ENCODE results near the gene NOA1. TPM values are rescaled to one million over a fixed set of nuclear protein-coding genes. Genes with fewer than 3 reads are reported as not detected.

The NOA1 gene
- total RNA-seq, result 16.5 TPM

DNA sequence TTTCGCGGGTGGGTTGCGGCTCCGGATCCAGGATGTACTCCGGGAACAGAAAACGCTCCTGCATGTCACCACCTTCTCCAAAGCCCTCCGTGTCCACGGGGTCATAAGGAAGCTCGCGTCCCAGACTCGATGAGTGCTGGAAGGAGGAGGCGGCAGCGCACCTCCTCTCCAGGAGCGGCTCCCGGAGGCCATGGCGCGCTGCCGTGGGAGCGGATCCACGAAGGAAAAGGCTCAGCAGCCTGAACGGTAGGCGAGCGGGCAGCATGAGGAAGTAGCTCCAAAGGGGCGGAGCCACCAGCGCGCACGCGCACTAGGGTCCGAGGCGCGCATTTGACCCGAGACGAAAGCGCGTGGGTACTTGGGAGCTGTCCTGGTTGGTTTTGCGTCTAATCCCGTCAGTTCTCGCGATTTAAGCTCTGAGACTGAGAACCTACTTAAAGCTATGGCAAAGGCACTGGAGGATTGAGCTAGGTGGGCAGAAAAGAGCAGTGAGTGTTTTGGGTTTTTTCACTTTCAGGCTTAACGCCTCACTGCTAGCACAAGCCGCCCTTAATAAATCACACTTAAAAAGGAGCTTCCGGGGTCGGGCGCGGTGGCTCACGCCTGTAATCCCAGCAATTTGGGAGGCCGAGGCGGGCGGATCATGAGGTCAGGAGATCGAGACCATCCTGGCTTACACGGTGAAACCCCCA is at the start of gene NOA1:
NOA1 (minus strand) TSS at position 286 of the 692 bp plus-strand sequence; CDS start at position 265, 21 bp downstream.
- DNase-seq, result peak; percentile 99

DNA sequence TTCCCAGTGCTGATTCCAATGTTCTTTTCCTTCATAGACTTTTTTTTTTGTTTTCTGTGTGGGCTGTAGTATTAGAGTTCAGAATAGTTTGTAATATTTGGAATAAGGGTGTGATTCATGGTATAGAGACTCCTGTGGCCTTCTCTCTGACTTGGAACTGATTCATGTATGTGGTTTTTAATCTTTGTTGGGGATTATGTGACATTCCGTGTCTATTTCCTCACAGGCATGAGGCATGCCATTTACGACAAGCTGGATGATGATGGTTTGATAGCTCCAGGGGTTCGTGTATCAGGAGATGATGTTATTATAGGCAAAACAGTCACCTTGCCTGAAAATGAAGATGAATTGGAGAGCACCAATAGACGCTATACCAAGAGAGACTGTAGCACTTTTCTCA is 45.7 kb upstream of the NOA1 start:
- DNase-seq, result no peak

DNA sequence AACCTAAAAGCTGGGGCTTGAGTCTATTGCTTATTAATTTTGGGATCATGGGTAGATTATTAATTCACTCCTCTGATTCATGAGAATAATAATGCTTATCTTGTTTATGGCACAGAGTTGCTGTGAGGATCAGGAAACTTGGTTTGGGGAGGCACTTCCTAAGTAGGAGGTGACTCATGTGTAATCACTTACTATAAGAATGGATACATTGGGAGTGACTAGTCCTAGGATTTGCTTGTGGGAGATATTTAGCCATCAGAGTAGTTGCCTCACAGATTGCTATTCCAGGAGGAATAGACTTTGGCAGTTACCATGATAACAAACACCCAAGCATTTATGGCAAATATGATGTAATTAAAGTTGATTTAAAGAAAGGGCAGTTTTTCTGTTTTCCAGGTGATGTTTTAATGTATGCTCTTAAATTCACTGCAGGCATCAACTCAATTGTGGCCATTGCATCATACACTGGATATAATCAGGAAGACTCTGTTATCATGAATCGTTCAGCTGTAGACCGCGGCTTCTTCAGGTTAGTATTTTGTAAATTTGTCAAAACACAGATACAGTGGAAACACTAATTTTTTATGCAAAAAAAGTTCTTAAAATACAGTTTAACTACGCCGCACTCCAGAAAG is 43.2 kb upstream of the NOA1 start:
- no peak for DNase-seq

DNA sequence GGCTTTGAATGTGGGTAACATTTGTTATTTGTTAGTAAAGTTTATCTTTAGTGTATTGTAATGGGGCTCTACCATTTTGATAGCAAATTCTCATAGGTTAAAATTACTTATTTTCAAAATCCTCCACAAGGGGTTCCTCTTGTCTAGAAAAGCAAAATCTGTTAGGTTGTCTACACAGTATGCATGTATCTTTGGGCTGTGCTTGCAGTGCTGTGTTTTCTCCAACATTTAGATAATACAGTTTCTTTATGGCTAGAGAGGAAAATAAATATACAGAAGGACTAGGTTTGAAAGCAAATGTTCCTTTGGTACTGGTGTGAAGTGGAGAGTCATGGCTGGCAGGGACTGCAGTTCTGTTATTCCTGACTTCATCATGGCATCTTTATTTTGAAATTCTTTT is 41.6 kb upstream of the NOA1 start:
- DNase-seq, result no peak

DNA sequence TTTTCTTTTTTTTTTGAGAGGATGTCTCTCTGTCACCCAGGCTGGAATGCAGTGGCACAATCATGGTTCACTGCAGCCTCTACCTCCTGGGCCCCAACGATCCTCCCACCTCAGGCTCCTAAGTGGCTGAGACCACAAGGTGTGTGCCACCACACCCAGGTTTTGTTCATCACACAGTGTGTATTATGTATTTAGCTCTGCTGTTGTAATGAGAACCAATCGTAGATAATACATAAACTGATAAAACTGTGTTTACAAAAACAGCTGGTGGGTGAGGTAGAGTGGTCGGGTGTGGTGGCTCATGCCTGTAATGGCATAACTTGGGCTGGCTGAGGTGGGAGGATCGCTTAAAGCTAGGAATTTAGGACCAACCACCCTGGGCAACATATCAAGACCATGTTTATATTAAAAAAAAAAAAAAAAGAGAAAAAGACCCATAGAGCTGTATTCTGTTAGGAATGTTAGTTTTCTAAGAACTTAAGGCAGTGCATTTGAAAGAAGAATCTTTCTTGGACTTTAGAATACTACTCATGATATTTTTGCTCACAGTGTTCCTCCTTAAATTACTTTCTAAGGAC is 36.2 kb upstream of the NOA1 start:
- DNase-seq, result no peak

DNA sequence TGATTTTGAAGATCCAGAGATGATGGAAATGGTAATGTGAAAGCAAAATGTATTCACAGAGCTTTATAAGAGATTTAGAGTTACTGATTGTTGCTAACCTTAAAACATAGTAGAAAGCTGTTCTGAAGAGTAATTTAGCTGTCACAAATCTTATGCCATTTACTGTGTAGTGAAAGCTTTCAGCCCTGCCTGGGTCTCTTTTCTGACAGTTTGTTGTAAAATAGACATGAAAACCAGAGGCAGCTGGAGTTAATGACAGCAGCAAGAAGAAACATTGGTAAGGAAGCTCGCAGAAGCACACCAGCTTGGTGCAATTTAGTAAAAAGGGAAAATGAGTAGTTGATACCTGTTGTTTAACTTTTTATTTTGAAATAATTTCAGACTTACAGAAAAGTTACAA is 22.3 kb upstream of the NOA1 start:
- DNase-seq, result no peak

DNA sequence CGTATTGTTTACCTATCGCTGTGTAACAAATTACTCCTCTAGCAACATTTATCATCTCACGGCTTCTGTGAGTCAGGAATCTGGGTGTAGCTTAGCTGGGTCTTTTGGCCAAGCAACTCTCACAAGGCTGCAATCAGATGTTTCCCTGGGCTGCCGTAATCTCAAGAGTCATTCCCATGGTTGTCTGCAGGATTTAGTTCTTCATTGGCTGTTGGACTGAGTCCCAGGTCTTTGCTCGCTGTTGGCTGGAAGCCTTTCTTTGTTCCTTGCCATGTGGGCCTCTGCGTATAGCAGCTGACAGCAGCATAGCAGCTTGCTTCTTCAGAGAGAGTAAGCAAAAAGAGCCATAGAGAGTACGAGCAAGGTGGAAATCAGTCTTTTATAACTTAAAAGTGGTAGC is 18.1 kb upstream of the NOA1 start:
- DNase-seq, result peak; percentile 96

DNA sequence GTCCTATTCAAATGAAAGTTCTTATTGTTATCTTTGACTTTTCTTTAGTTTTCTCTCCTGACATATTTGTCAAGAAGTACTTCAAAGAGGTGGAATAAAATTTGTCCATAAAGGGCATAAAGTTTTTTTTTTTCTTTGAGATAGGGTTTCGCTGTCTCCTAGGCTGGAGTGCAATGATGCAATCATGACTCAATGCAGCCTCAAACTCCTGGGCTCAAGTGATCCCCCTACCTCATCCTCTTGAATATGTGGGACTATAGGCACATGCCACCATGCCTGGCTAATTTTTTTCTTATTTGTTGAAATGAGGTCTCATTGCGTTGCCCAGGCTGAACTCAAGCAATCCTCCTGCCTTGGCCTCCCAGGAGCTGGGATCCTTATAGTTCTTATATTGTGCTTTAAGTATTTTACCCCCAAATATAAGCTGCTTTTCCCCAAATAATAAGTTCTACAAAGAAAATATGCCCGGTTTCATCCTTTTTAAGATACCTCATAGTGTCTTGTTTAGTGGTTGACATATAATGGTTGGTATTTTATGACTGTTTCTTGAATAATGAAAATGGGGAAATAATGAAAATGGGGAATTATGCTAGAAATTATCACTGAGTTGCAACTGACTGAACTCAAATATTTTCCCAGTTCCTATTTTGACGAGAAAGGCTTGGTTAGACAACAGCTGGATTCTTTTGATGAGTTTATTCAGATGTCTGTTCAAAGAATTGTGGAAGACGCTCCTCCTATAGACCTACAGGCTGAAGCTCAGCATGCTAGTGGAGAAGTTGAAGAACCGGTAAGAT is 12.9 kb upstream of the NOA1 start:
- no peak for DNase-seq

DNA sequence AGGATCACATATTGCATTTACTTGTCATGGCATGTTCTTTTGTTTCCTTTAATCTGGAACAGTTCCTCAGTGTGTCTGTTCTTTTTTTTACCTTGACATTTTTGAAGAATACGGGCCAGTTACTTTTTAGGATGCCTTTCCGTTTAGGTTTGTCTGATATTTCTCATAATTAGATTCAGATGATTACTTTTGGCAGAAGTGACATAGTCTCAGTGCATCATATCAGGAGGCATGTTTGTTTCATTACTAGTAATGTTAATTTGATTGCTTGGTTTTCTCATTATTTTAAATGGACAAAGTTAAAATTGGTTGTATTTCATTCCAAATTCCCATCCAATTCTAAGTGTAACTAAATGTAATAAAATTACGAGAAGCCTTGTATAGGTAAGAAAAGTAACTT is 9.5 kb upstream of the NOA1 start:
- no peak for DNase-seq

DNA sequence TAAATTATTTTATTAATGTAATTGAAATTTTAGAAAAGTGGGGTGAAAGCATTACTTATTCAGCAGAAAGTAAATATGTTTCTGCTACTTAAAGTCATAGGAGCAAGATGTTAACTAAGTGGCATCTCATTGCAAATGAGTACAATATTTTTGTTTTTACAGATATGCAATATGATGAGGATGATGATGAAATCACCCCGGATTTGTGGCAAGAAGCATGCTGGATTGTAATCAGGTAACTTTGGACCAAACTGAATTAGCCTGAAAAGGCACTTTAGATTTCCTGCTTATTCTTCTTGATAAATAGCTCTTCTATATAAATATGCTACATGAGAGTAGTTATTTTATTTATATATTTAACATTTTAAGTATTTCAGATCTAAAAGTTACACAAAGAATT is 8.8 kb upstream of the NOA1 start:
- DNase-seq, result no peak

DNA sequence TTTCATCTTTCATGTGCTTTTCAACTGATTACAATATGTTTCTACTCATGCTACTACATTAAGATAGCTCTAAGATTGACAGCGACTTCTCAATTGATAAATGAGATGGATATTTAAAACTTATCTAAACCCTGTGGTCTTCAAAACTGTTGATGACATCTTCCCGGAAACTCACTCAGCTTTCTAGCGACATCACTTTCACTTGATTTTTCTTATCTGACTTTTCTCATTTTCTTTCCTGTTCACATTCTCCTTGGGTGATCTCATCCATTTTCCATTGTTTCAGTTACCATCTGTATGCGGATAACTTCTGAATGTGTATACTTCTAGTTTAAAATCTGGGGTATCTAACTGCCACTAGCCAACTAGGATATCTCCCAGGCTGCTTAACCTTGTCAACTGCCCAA is 4.4 kb upstream of the NOA1 start:
- no peak for DNase-seq

DNA sequence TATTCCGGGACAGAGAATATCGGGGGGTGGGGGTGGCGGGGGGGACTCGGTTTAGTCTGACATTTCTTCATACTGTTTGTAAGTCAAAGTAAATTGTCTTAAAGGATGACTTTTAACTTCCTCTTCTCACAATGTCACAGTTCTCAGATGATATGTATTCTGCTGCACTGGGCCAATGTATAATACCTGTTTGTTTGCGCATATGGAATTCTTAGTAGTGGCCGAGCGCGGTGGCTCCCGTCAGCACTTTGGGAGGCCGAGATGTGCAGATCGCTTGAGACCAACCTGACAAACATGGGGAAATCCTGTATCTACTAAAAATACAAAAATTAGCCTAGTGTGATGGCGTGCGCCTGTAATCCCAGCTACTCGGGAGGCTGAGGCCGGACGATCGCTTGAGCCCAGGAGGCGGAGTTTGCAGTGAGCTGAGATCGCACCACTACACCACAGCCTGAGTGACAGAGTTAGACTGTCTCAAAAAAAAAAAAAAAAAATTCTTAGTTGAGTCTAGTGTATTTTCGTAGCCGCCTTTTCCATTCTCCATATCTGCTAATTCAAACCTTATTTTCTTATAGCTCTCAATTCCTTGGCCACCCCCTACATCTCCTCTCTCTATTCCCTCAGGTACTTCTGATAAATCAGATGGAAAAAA is 2.1 kb upstream of the NOA1 start:
- DNase-seq, result peak; percentile 19

DNA sequence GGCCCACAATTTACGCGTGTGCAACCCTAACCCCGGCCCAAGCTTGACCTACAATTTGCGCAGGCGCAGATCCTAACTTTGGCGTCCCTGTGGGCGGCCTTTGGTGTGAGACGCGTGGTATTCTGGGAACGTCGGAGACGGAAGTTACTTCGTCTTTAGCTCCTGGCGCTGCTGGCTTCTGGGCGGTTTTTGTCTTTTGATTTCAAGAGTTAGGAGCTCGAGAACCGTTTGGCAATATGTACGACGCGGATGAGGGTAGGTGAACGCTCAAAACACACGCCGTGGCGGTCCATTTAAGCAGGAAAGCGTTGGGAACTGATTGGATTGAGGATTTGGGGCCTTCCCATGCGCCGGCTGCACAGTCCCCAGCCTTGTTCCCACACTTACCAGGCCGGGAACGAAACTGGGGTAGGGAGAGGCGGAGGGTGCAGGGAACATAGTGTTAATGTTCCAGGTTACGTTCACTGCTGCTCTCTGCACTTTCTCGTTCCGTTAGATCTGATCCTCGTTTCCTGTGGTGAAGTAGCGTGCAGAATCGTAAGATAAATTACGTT is 1.4 kb upstream of the NOA1 start, which contains the start of gene POLR2B:
POLR2B (plus strand) TSS at position 147 of the 554 bp plus-strand sequence; CDS start at position 237, 90 bp downstream.
- DNase-seq, result peak; percentile 97

DNA sequence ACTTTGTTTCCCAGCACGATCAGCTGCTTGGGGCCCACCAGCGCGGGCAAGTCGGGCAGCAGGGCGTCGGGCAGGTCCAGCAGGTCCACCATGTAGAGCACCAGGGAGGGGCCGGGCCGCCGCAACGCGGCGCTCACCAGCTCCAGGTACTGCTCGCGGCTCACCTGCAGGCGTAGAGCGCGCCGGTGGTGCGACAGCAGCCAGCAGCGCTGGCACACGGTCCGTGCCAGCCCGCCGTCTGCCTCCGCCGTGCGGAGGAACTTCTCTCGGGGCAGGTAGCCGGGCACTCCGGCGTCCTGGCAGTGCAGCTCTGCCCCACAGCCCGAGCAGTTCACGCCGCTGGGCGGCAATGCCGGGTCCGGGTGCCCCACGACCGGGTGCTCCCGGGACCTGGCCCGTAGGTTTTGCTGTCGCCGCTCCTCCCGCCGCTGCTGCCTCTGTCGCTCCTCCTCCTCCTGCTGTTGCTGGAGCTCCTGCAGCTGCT is 527 bp downstream of the NOA1 start:
- DNase-seq, result no peak

DNA sequence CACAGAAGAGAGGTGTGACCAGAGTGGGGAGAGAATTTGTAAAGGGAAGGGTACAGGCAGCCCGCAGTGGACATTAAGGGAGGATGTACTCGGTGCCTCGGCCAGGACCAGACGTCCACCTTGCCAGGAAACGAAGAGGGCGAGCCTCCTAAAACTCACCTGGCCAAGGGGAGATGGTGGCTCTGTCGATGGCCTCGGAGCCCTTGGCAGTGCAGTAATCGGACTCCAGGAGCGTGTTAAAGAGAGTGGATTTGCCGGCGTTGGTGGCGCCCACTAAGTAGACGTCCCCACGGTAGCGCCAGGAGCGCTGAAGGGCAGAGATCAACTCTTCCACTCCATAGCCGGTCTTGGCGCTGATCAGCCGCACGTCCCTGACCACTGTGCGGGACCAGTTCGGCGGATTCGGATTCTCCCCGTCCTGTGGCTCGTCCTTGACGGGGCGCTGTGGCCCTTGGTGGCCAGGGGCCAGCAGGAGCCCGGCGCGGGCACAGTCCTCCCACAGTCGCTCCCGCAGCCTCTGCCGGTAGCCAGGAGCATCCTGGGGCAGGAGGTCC is 1.0 kb downstream of the NOA1 start:
- DNase-seq, result peak; percentile 23

DNA sequence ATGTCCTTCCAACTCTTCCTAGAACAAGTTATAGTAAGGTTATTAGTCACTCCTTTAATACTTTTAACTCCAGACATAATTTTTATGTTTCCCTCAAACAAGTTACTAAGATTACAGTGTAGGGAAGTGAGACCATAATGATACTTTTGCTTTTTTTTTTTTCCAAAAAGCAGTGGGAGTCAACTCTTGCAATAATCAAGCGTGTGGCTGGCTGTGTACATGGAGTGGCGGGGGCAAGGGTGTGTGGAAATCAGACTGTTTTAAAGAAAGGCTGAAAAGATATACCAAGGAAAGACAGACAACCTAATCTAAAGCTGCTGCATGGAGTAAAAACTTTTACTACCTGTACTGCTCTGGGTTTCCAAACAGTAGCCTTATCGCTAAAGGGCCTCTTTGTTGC is 4.1 kb downstream of the NOA1 start:
- DNase-seq, result no peak

DNA sequence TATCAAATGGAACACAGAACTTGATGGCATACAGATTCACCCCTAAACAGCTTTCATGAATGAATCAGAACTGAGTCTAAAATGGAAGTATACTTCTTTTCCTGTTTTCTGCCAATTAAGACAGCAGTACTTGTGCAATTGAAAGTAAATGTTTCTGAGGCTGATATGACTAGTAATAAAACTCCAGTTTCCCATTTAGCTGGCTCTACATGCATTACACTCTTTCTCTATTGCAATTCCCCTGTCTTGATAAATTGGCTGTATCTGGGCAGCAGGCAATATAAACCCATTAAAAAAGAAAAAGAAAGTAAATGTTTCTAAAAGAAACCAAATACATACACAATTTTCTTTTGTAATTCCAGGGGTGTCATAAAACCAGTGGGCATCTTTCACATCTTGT is 4.6 kb downstream of the NOA1 start:
- DNase-seq, result no peak

DNA sequence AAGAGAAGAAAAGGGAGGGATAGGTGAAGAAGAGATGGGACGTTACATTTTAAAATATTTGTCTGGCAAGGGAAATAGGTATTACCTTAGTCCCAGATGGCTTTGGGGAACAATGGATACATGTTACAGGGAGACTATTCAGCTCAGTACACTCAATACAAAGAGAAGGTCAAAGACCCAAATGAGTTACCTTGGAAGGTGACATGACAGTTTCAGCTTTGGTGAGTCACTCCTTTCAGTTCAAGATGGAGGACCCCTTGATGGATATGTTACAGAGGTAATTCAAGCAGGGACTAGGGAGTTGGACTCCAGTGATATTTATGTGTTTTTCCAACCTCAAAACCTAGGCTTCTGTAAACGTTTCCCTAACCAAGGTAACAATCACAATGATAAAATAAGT is 5.0 kb downstream of the NOA1 start:
- no peak for DNase-seq

DNA sequence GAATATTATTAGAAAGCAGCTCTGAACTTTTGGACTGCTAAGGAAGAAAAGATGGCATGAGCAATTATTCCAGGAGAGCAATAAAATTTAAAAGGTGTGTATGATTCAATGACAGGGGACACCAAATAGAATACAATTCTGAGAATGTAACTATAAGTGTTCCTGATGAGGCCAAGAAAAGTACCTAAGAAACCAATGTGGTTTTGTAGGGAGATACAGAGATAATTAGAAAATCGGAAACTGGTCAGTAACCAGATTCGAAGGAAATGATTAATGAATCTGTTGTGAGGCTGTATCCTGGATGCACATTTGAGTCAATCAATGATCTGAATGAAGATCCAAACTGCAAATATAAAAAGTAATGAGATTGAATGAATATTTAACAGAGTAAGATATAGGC is 6.0 kb downstream of the NOA1 start:
- DNase-seq, result no peak

DNA sequence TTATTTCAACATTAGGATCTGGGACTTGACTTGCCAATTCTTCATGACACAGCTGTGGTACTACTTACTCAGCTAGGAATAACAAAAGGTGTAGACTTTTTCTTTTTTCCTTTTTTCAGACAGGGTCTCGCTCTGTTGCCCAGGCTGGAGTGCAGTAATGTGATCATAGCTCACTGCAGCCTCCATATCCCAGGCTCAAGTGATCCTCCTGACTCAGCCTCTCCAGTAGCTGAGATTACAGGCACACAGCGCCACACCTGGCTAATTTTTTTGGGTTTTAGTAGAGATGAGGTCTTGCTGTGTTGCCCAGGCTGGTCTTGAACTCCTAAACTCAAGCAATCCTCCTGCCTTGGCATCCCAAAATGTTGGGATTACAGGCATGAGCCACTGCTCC is 16.3 kb downstream of the NOA1 start:
- DNase-seq, result no peak

DNA sequence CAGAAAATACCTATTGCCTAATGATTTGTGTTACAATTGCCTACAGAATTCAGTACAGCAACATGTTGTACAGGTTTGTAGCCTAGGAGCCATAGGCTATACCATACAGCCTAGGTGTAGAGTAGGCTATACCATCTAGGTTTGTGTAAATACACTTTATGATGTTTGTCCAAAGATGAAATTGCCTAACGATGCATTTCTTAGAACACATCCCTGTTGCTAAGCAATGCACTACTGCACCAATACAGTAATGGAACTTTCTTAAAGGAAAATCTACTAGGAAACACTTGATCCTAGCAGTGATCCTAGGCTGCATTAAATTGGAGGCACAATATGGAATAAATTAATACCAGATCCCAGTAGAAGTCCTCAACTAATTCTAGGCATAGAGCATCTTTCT is 18.3 kb downstream of the NOA1 start:
- peak; percentile 8 for DNase-seq

DNA sequence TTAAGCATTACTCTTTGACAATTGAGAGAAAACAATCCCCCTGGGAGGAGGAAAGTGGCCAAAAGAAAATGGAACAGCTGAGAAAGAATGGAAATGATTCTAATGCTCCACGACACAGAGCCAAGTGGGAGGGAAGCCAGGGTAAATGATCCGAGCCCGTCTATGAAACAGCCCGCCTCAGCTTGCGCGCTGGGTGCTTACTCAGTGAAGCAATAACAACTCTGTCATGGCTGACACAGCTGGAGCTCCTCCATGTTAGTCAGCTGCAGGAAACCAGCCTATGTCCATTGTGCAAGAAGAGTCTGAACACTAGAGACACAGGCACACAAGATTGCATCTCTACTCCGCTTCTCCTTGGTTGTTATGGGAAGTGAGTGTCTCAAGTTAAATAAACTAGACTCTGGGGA is 19.3 kb downstream of the NOA1 start:
- peak; percentile 98 for DNase-seq
